Mesothelial cell of epicardium (in vitro differentiated cells): Measurements from ENCODE around the gene ADSS1. TPM values are rescaled to one million over a fixed set of nuclear protein-coding genes. Genes with fewer than 3 reads are reported as not detected.

Source experiments
- DNase-seq, 2 experiments: peaks; one replicate each; pipeline ENCODE4 v3.0.0; 2021; ENCODE audit warnings: low spot score in 2 of 2; ENCODE audit not compliant: unreplicated experiment in 2 of 2
- H3K27ac Mint-ChIP-seq: 2 replicates; pipeline ENCODE4 v1.8.0; 2021; ENCODE audit warnings: mixed read lengths
- H3K27me3 Mint-ChIP-seq: 2 replicates; pipeline ENCODE4 v1.8.0; 2021; ENCODE audit warnings: low read depth, mixed read lengths
- H3K36me3 Mint-ChIP-seq: 2 replicates; pipeline ENCODE4 v1.8.0; 2021; ENCODE audit warnings: mixed read lengths
- H3K4me1 Mint-ChIP-seq: 2 replicates; pipeline ENCODE4 v1.8.0; 2021; ENCODE audit warnings: mixed read lengths
- H3K4me3 Mint-ChIP-seq: 2 replicates; pipeline ENCODE4 v1.8.0; 2021; ENCODE audit warnings: mild to moderate bottlenecking, moderate library complexity, mixed read lengths
- H3K9me3 Mint-ChIP-seq: 2 replicates; pipeline ENCODE4 v1.8.0; 2021; ENCODE audit warnings: mixed read lengths
- total RNA-seq: library from RNA; stranded (reverse); gene quantifications from 3 replicates; pipeline ENCODE4 v1.2.1, GENCODE V29; 2021
- TF ChIP-seq, protein P1 (sequence below): fragments of 200-600 bp; sonication (generic); IDR thresholded peaks from one replicate; pipeline ENCODE4 v1.5.0; 2021; ENCODE audit warnings: antibody characterized with exemption; ENCODE audit not compliant: unreplicated experiment

Gene ADSS1
- total RNA-seq, 1 donor from 2014 or later = 17.1 TPM

DNA sequence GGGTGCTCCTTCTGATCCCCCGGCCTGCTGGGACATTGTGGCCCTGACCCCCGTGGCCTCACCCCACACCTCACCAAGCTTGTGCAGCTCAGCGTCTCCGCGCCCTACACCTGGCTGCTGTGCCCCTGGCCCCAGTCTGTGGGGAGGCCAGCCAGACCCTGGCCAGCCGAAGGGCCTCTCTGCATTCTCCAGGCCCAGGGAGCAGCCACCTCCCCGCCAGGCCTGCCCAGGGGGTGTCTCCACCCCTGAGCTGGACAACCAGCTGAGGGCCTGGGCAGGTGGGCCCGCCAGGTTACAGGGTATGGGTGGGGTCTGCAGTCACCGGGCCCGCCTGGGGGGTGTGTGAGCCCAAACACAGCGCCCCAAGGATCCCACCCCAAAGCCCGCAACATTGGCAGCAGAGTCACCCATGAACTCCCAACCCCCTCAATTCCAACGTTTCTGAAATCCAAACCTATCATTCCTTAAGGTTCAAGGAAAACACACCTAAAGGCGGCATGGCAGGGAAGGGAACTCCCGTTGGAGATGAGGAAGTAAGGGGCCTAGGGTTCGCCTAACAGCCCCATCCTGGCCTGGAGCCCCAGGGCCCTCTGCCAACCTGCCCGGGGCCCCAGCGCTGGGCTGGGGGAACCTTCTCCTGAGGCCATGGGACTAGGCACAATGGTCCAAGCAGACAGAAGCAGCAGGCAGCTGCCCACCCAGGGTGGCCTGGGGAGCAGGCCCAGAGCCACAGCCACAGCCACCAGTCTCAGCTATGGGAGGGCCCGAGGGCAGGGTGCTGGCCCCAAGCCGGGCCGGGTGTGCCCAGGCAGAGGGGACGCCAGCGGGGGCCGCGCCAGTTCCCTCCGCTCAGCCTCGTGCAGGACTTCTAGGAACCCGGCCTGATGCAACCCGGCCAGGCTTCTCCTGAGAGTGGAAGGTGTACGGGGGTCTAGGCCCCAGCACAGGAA lies 63.0 kb downstream of the ADSS1 start:
- TF ChIP-seq, protein P1, sequence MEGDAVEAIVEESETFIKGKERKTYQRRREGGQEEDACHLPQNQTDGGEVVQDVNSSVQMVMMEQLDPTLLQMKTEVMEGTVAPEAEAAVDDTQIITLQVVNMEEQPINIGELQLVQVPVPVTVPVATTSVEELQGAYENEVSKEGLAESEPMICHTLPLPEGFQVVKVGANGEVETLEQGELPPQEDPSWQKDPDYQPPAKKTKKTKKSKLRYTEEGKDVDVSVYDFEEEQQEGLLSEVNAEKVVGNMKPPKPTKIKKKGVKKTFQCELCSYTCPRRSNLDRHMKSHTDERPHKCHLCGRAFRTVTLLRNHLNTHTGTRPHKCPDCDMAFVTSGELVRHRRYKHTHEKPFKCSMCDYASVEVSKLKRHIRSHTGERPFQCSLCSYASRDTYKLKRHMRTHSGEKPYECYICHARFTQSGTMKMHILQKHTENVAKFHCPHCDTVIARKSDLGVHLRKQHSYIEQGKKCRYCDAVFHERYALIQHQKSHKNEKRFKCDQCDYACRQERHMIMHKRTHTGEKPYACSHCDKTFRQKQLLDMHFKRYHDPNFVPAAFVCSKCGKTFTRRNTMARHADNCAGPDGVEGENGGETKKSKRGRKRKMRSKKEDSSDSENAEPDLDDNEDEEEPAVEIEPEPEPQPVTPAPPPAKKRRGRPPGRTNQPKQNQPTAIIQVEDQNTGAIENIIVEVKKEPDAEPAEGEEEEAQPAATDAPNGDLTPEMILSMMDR = no peak
- Mint-ChIP-seq H3K27ac (no peak overlapping the region), H3K4me3 (no peak overlapping the region), H3K27me3 (no peaks in the 10 kb centered on the region), H3K4me1 (no peaks in the 10 kb centered on the region), H3K9me3 (no peaks in the 10 kb centered on the region), H3K36me3 (no peaks in the 10 kb centered on the region)
- no peak for DNase-seq

DNA sequence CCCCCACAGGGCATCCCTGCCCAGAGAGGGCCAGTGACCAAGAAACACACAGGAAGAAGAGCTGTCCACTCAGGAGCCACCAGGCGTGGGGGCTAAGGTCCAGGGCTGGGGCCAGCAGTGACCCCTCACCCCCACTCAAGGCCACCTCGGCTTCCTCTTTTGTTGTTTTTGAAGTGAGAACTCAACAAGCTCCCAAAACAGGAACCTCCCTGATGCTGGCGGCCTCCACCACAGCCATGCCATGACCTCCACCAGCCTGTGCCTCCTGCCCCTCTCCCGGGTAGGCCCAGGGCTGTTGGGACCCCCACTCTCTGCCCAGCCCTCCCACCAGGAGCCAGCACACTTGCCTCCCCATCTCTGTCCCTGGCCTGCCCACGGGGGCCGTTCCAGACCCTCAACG lies 63.7 kb downstream of the ADSS1 start:
- Mint-ChIP-seq H3K9me3 (no peaks in the 10 kb centered on the region), H3K4me3 (no peak overlapping the region)
- TF ChIP-seq, protein P1 = no peak

DNA sequence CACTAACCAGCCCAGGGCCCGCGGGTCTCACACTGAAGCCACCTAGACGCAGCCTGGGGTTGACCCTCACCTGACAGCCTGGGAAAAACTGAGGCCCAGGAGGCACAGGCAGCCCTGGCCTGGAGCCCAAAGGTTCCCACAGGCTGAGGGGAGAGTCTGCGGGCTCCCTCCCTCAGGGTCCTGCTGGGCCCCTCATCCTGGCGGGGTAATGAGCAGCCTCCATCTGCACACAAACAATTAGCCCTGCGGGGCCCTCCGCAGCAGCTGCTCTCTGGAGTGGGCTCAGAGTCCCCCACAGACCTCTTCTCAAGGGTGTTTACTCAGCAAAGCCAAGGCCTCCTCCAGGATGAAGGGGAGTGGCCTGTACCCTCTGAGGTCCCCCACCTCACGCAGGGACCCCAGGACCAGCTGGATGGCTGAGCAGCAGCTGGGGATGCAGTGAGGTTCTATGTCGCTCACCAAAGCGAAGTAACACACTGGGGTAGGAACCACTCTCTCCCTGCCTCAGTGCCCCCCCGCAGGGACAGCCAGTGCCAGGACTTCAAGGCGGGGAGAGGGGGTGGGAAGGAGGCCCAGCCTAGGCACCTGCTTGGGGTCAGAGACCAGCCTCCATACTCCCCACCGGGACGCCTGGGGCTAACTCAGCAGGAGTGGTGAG lies 64.3 kb downstream of the ADSS1 start:
- Mint-ChIP-seq H3K9me3 (no peaks in the 10 kb centered on the region), H3K4me3 (no peak overlapping the region)
- TF ChIP-seq, protein P1 = no peak

More for the DNA sequence above, 63.7 kb downstream of the ADSS1 start:
- H3K27me3 Mint-ChIP-seq = no peaks in the 10 kb centered on the region
- H3K36me3 Mint-ChIP-seq = no peaks in the 10 kb centered on the region
- H3K27ac Mint-ChIP-seq = no peak overlapping the region
- DNase-seq = no peak
- H3K4me1 Mint-ChIP-seq = peaks cover 1% of the 10 kb centered on the region

DNA sequence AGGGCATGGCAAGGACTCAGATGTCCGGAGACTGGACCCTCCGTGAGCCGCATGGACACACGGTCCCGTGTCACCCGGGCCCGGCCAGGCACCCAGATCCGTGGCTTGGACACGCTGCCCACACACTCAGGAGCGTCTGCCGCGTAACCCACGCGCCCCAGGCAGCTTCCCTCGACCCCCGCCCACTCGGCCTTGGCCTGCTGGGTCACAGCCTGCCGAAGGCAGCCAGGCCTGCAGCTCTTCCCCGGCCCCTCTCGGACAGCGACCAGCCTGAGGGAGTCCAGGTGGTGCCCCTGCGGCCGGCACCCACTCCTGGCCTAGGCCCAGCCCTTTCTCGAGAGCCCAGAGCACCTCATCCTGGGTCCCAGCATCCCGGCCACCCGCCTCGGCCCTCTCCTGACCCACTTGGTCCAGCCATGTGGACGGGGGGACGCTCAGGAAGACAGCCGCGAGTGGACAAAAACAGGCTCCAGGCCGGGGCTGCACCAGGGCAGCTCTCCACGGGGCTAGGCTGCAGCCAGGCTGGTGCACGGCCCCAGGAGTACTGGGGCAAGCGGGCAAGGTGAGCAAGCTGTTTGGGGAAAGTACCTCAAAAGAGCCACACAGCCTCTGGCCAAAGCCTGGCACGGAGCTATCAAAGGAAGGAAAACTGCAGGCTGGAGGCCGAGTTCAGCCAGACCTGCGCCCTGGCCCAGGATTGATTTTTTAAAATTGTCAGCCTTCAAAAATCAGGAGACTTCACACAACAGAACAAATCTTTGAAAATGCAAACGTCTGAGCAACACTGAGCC lies 65.0 kb downstream of the ADSS1 start:
- Mint-ChIP-seq H3K36me3 (no peaks in the 10 kb centered on the region), H3K4me1 (peaks cover 14% of the 10 kb centered on the region), H3K4me3 (no peak overlapping the region), H3K9me3 (no peaks in the 10 kb centered on the region), H3K27ac (no peak overlapping the region), H3K27me3 (no peaks in the 10 kb centered on the region)
- no peak for DNase-seq
- TF ChIP-seq, protein P1 = no peak

More for the DNA sequence above, 64.3 kb downstream of the ADSS1 start:
- no peaks in the 10 kb centered on the region for H3K27me3 Mint-ChIP-seq
- DNase-seq = no peak
- H3K36me3 Mint-ChIP-seq = no peaks in the 10 kb centered on the region
- H3K4me1 Mint-ChIP-seq = peaks cover 7% of the 10 kb centered on the region
- no peak overlapping the region for H3K27ac Mint-ChIP-seq
